Ishikawa (cell line): Measurements from ENCODE around the gene CRYBB1.

ENCODE experiments used
- CEBPB ChIP-seq: IDR thresholded peaks from 2 replicates; pipeline ENCODE4 v1.6.1; 2012
- CREB1 ChIP-seq: IDR thresholded peaks from 2 replicates; pipeline ENCODE4 v1.6.1; 2012; ENCODE audit warnings: low read depth
- EGR1 ChIP-seq: IDR thresholded peaks from 2 replicates; pipeline ENCODE4 v1.6.1; 2012
- EP300 ChIP-seq: IDR thresholded peaks from 2 replicates; pipeline ENCODE4 v1.6.1; 2012; ENCODE audit warnings: borderline replicate concordance
- FOXM1 ChIP-seq: IDR thresholded peaks from 2 replicates; pipeline ENCODE4 v1.6.1; 2012; ENCODE audit warnings: low read depth, borderline replicate concordance
- NFIC ChIP-seq: IDR thresholded peaks from 2 replicates; pipeline ENCODE4 v1.6.1; 2012
- RAD21 ChIP-seq: IDR thresholded peaks from 2 replicates; pipeline ENCODE4 v1.6.1; 2012; ENCODE audit warnings: low read depth
- REST ChIP-seq: IDR thresholded peaks from 2 replicates; pipeline ENCODE4 v1.6.1; 2012; ENCODE audit warnings: low read depth, mild to moderate bottlenecking
- TAF1 ChIP-seq: IDR thresholded peaks from 2 replicates; pipeline ENCODE4 v1.6.1; 2012; ENCODE audit warnings: low read depth, mild to moderate bottlenecking
- TCF12 ChIP-seq: IDR thresholded peaks from 2 replicates; pipeline ENCODE4 v1.6.1; 2012; ENCODE audit warnings: low read depth
- TEAD4 ChIP-seq: IDR thresholded peaks from 2 replicates; pipeline ENCODE4 v1.6.1; 2012
- YY1 ChIP-seq: IDR thresholded peaks from 2 replicates; pipeline ENCODE4 v1.6.1; 2012; ENCODE audit warnings: low read depth
- ZBTB7A ChIP-seq: IDR thresholded peaks from 2 replicates; pipeline ENCODE4 v1.6.1; 2012; ENCODE audit warnings: low read depth
- TF ChIP-seq, protein P1 (sequence below): IDR thresholded peaks from 2 replicates; pipeline ENCODE4 v1.6.1; 2012
- TF ChIP-seq, protein P2 (sequence below): IDR thresholded peaks from 2 replicates; pipeline ENCODE4 v1.6.1; 2012

CRYBB1 gene

GRCh38 chr22:26577081-26577480, 40.7 kb downstream of the CRYBB1 start:
- TF ChIP-seq CEBPB (no peak), NFIC (no peak), EGR1 (no peak), TAF1 (no peak), RAD21 (no peak), TEAD4 (no peak), CREB1 (no peak), TCF12 (no peak), ZBTB7A (no peak), REST (no peak), EP300 (no peak), YY1 (no peak), FOXM1 (no peak)
- TF ChIP-seq, protein P1, sequence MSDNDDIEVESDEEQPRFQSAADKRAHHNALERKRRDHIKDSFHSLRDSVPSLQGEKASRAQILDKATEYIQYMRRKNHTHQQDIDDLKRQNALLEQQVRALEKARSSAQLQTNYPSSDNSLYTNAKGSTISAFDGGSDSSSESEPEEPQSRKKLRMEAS: no peak
- TF ChIP-seq, protein P2, sequence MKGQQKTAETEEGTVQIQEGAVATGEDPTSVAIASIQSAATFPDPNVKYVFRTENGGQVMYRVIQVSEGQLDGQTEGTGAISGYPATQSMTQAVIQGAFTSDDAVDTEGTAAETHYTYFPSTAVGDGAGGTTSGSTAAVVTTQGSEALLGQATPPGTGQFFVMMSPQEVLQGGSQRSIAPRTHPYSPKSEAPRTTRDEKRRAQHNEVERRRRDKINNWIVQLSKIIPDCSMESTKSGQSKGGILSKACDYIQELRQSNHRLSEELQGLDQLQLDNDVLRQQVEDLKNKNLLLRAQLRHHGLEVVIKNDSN: no peak

GRCh38 chr22:26576026-26576680, 41.7 kb downstream of the CRYBB1 start:
- TF ChIP-seq EP300 (no peak), CEBPB (no peak), TCF12 (no peak), TAF1 (no peak), RAD21 (no peak), NFIC (no peak)
- TF ChIP-seq, protein P1: no peak

GRCh38 chr22:26574001-26574723, 43.7 kb downstream of the CRYBB1 start:
- no peak for TF ChIP-seq FOXM1
- TF ChIP-seq, protein P2: no peak

- no peak for TF ChIP-seq EGR1
- no peak for TF ChIP-seq TAF1
- no peak for TF ChIP-seq RAD21
- no peak for TF ChIP-seq FOXM1
- no peak for TF ChIP-seq CEBPB
- TF ChIP-seq TEAD4: no peak
- no peak for TF ChIP-seq EP300
- TF ChIP-seq CREB1: no peak
Measured at GRCh38 chr22:26573026-26573662, 44.7 kb downstream of the CRYBB1 start.

GRCh38 chr22:26570864-26571525, 46.8 kb downstream of the CRYBB1 start:
- TF ChIP-seq FOXM1 (no peak), YY1 (no peak), EGR1 (no peak), TCF12 (no peak), RAD21 (no peak), ZBTB7A (no peak), CREB1 (no peak), TEAD4 (no peak), REST (no peak), TAF1 (no peak), NFIC (no peak), CEBPB (no peak), EP300 (no peak)
- TF ChIP-seq, protein P2: no peak
- TF ChIP-seq, protein P1: no peak
